ENCODE data around the gene LHX4. TPM values are rescaled to one million over a fixed set of nuclear protein-coding genes. Genes with fewer than 3 reads are reported as not detected.

Gene LHX4
- total and polyA plus RNA-seq, 4 donors, result under 0.01 to 0.19 (median 0.05) TPM

DNA sequence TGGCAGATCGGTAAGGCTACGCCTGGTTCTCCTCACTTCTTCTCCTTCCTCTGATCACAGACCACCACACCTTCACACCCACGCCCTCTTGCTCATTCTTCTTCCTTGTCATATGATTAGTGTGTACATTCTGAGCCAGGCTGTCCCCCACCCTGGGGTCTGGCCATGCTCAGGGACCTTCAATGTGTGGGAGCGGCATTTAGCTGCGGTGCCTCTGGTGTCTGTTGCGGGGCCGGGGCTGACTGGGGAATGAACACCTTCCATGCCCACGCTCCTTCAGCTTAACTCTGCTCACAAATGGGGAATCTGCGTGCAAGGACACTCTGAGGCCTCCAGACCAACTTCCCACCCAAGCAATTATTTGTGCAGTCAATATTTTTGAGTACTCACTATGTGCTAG, 46.0 kb upstream of the LHX4 start:
- H3K27ac ChIP-seq (ENCODE audit: low read depth in 1 of 2, low read length in 2 of 2), result no peak overlapping the region
- H3K4me3 ChIP-seq (ENCODE audit: low read depth in 1 of 3, low read length in 3 of 3), result no peak overlapping the region
- H3K4me1 ChIP-seq (ENCODE audit: control insufficient read depth in 4 of 4, insufficient read depth in 4 of 4, low read length in 3 of 4), result no peaks in the 10 kb centered on the region
- no peaks in the 10 kb centered on the region for H3K27me3 ChIP-seq (ENCODE audit: control insufficient read depth in 4 of 4, insufficient read depth in 4 of 4, low read length in 3 of 4)
- no peak overlapping the region for H3K9ac ChIP-seq (ENCODE audit: low read depth in 1 of 2, low read length in 2 of 2)
- 94% methylated on average over 9 of the region's 9 CpGs for WGBS
- DNase-seq (ENCODE audit: low spot score), result no peak
- TF ChIP-seq, protein P1, sequence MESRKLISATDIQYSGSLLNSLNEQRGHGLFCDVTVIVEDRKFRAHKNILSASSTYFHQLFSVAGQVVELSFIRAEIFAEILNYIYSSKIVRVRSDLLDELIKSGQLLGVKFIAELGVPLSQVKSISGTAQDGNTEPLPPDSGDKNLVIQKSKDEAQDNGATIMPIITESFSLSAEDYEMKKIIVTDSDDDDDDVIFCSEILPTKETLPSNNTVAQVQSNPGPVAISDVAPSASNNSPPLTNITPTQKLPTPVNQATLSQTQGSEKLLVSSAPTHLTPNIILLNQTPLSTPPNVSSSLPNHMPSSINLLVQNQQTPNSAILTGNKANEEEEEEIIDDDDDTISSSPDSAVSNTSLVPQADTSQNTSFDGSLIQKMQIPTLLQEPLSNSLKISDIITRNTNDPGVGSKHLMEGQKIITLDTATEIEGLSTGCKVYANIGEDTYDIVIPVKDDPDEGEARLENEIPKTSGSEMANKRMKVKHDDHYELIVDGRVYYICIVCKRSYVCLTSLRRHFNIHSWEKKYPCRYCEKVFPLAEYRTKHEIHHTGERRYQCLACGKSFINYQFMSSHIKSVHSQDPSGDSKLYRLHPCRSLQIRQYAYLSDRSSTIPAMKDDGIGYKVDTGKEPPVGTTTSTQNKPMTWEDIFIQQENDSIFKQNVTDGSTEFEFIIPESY (IDR thresholded peaks at IDR 0.05), result no peak
- TF ChIP-seq EGR1 (IDR thresholded peaks at IDR 0.05; ENCODE audit: low read depth in 2 of 2), result no peak
- no peak for TF ChIP-seq YY1 (IDR thresholded peaks at IDR 0.05)
- no peak for TF ChIP-seq FOXA2 (IDR thresholded peaks at IDR 0.05)
- TF ChIP-seq NR2F2 (IDR thresholded peaks at IDR 0.05), result no peak
- H3K9me3 ChIP-seq (ENCODE audit: control insufficient read depth in 4 of 4, low read length in 3 of 4), result no peaks in the 10 kb centered on the region
- H3K36me3 ChIP-seq (ENCODE audit: control insufficient read depth in 4 of 4, insufficient read depth in 3 of 4, low read depth in 1 of 4, low read length in 3 of 4), result peaks cover 0 to 10% (median 2%) of the 10 kb centered on the region in 4 donors

DNA sequence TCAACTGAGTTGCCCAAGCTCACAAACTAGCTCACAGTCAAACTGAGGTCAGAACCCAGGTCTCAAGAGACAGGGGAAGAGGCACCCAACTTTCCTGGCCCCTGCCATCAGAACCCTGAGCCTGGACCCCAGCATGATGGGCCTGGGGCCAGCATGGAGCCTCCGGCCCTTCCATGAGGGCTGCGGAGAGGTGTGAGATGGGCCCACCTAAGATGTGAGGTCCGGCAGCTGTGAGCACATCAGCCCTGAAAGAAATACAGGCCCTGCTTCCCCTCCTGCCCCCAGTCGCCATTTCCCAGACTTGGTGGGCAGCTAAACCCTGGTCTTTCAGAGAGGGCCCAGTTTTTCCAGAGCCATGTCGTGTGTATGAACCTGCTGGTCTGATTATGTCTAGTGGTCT, 44.8 kb upstream of the LHX4 start:
- DNase-seq (ENCODE audit: low spot score), result no peak
- no peaks in the 10 kb centered on the region for H3K9me3 ChIP-seq (ENCODE audit: control insufficient read depth in 4 of 4, low read length in 3 of 4)
- peaks cover 0 to 10% (median 2%) of the 10 kb centered on the region in 4 donors for H3K36me3 ChIP-seq (ENCODE audit: control insufficient read depth in 4 of 4, insufficient read depth in 3 of 4, low read depth in 1 of 4, low read length in 3 of 4)

DNA sequence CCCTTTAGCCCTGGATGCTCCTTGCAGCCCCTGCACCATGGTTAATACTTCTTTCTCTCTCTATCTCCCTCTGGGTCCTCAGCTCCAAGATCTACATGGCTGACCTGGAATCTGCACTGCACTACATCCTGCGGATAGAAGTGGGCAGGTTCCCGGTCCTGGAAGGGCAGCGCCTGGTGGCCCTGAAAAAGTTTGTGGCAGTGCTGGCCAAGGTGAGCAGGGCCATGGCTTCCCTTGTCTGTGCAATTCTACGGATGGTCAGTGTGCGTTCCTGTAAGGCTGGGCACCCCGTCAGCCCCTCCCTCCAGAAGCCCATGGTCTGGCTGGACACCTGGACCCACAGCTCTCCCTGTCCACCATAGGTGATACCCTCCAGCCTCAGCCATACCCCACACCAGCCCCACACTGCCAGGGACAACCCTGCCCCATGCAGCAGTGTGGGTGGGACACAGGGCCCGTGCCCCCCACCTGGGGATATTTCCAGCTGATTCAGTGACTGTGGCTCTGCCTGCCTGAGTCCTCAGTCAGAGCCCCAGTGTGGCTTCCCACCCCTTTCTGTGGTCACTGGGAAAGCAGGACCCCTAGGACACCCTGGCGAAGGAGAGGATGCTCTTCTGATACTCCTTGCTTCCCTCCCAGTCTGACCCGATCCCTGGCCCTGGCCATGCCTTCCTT, 44.0 kb upstream of the LHX4 start:
- Histone ChIP-seq H3K4me3 (ENCODE audit: low read depth in 1 of 3, low read length in 3 of 3) (no peak overlapping the region), H3K27me3 (ENCODE audit: control insufficient read depth in 4 of 4, insufficient read depth in 4 of 4, low read length in 3 of 4) (no peaks in the 10 kb centered on the region), H3K36me3 (ENCODE audit: control insufficient read depth in 4 of 4, insufficient read depth in 3 of 4, low read depth in 1 of 4, low read length in 3 of 4) (peaks cover 0 to 10% (median 3%) of the 10 kb centered on the region in 4 donors), H3K4me1 (ENCODE audit: control insufficient read depth in 4 of 4, insufficient read depth in 4 of 4, low read length in 3 of 4) (no peaks in the 10 kb centered on the region), H3K9ac (ENCODE audit: low read depth in 1 of 2, low read length in 2 of 2) (no peak overlapping the region), H3K27ac (ENCODE audit: low read depth in 1 of 2, low read length in 2 of 2) (no peak overlapping the region), H3K9me3 (ENCODE audit: control insufficient read depth in 4 of 4, low read length in 3 of 4) (no peaks in the 10 kb centered on the region)
- no peak for DNase-seq (ENCODE audit: low spot score)
- TF ChIP-seq TAF1 (conservative IDR thresholded peaks at IDR 0.05) (no peak), HNF4G (IDR thresholded peaks at IDR 0.05) (no peak), JUND (IDR thresholded peaks at IDR 0.05) (no peak), NR2F2 (IDR thresholded peaks at IDR 0.05) (no peak), SP1 (IDR thresholded peaks at IDR 0.05) (no peak), FOXA2 (IDR thresholded peaks at IDR 0.05) (no peak), RXRA (IDR thresholded peaks at IDR 0.05) (no peak), FOXA1 (IDR thresholded peaks at IDR 0.05) (no peak), GABPA (IDR thresholded peaks at IDR 0.05 in 1 of 2, conservative IDR thresholded peaks at IDR 0.05 in 1 of 2) (no peak), EGR1 (IDR thresholded peaks at IDR 0.05; ENCODE audit: low read depth in 2 of 2) (no peak)
- TF ChIP-seq, protein P2, sequence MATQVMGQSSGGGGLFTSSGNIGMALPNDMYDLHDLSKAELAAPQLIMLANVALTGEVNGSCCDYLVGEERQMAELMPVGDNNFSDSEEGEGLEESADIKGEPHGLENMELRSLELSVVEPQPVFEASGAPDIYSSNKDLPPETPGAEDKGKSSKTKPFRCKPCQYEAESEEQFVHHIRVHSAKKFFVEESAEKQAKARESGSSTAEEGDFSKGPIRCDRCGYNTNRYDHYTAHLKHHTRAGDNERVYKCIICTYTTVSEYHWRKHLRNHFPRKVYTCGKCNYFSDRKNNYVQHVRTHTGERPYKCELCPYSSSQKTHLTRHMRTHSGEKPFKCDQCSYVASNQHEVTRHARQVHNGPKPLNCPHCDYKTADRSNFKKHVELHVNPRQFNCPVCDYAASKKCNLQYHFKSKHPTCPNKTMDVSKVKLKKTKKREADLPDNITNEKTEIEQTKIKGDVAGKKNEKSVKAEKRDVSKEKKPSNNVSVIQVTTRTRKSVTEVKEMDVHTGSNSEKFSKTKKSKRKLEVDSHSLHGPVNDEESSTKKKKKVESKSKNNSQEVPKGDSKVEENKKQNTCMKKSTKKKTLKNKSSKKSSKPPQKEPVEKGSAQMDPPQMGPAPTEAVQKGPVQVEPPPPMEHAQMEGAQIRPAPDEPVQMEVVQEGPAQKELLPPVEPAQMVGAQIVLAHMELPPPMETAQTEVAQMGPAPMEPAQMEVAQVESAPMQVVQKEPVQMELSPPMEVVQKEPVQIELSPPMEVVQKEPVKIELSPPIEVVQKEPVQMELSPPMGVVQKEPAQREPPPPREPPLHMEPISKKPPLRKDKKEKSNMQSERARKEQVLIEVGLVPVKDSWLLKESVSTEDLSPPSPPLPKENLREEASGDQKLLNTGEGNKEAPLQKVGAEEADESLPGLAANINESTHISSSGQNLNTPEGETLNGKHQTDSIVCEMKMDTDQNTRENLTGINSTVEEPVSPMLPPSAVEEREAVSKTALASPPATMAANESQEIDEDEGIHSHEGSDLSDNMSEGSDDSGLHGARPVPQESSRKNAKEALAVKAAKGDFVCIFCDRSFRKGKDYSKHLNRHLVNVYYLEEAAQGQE (IDR thresholded peaks at IDR 0.05), result no peak
- TF ChIP-seq, protein P1 (IDR thresholded peaks at IDR 0.05), result no peak
- 92% methylated on average over 9 of the region's 9 CpGs for WGBS

More for the DNA sequence above, 44.8 kb upstream of the LHX4 start:
- Histone ChIP-seq H3K4me1 (ENCODE audit: control insufficient read depth in 4 of 4, insufficient read depth in 4 of 4, low read length in 3 of 4) (no peaks in the 10 kb centered on the region), H3K9ac (ENCODE audit: low read depth in 1 of 2, low read length in 2 of 2) (no peak overlapping the region), H3K4me3 (ENCODE audit: low read depth in 1 of 3, low read length in 3 of 3) (no peak overlapping the region), H3K27me3 (ENCODE audit: control insufficient read depth in 4 of 4, insufficient read depth in 4 of 4, low read length in 3 of 4) (no peaks in the 10 kb centered on the region), H3K27ac (ENCODE audit: low read depth in 1 of 2, low read length in 2 of 2) (no peak overlapping the region)
- TF ChIP-seq, protein P3, sequence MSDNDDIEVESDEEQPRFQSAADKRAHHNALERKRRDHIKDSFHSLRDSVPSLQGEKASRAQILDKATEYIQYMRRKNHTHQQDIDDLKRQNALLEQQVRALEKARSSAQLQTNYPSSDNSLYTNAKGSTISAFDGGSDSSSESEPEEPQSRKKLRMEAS (IDR thresholded peaks at IDR 0.05), result no peak
- no peak for TF ChIP-seq HNF4A (conservative IDR thresholded peaks at IDR 0.05)
- WGBS, result 92% methylated on average over 5 of the region's 5 CpGs

All from liver (tissue), 9 donors.